ENCODE results near the gene TXN2.

The TXN2 gene

DNA sequence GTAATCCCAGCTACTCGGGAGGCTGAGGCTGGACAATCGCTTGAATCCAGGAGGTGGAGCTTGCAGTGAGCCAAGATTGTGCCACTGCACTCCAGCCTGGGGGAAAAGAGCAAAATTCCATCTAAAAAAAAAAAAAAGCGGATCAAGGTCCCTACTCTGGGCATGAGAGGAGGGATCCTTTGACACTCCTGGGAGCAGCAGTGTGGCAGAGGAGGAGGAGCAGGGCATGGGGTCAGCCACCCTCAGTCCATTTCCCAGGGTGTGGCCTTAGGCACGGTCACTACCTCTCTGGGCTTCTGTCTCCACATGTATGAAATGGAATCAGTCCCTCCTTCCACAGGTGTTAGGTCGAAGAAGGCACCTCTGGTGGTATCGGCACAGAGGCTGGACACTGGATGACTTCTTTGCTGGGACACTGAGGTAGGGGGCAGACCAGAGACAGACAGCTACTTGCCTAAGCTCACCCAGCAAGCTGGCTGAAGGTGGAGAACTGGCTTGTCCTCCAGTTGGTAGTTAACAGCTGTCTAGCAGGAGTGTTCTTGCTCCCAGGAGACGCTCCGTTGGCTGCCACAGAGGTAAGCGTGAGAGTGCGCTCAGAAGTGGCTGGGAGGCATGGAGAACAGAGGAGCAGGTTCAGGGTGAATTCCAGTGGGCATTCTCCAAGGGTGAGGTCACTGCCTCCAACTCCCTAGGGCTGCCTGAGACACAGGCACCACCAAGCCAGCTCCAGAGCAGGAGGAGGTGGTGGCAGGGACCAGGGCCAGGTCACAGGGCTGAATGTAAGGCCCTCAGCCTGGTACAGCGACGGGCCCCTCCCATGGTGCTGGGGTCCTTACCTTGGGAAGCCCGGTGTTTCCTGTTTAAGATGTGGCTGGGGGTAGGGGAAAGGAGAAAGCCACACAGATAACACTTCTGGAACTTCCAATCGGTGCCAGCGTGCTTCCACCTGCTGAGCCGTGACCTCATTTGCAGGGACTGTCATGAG is 19.5 kb downstream of the TXN2 start:
- no peaks in the 10 kb centered on the region for H3K27me3 ChIP-seq (ENCODE audit: control insufficient read depth in 1 of 2, insufficient read depth in 1 of 2, low read length in 2 of 2)
- peak overlapping the region; percentile 97 for H3K27ac ChIP-seq (ENCODE audit: low read length, poor library complexity, severe bottlenecking)
- peak overlapping the region; percentile 94 for H4K91ac ChIP-seq (ENCODE audit: low read length)
- H4K8ac ChIP-seq (ENCODE audit: low read length): peak overlapping the region; percentile 81
- H3K36me3 ChIP-seq (ENCODE audit: control insufficient read depth in 1 of 2, insufficient read depth in 2 of 2, low read depth in 1 of 2, low read length in 2 of 2): peaks cover 0 to 5% of the 10 kb centered on the region in 2 experiments
- no peak overlapping the region for H3K4me2 ChIP-seq (ENCODE audit: low read length, poor library complexity, severe bottlenecking)
- peak overlapping the region; percentile 42 for H2BK120ac ChIP-seq (ENCODE audit: low read depth, low read length)
- H2BK12ac ChIP-seq (ENCODE audit: low read length in 2 of 2): peak overlapping the region; percentile 93 to 97
- peak overlapping the region; percentile 2 for H2BK15ac ChIP-seq (ENCODE audit: low read depth, poor library complexity, severe bottlenecking)
- no peaks in the 10 kb centered on the region for H3K9me3 ChIP-seq (ENCODE audit: control insufficient read depth, low read length)
- peak; percentile 94 for DNase-seq
- 59% methylated on average over 16 of the region's 16 CpGs for WGBS
- no peak overlapping the region for H3K4me3 ChIP-seq (ENCODE audit: insufficient read depth in 1 of 2, low read depth in 1 of 2, low read length in 2 of 2)
- H3K4ac ChIP-seq (ENCODE audit: low read depth in 1 of 2, low read length in 2 of 2): peak overlapping the region in 1 of 2 experiments; percentile 83
- H2BK5ac ChIP-seq (ENCODE audit: low read depth, low read length, poor library complexity, severe bottlenecking): peak overlapping the region; percentile 91
- peaks cover 59% of the 10 kb centered on the region for H3K4me1 ChIP-seq (ENCODE audit: control insufficient read depth, insufficient read depth, low read depth, low read length)
- peaks cover 7% of the 10 kb centered on the region for H3K79me1 ChIP-seq (replicated peaks; ENCODE audit: low read length, poor library complexity, severe bottlenecking)
- H3K14ac ChIP-seq (ENCODE audit: low read length in 2 of 2): peak overlapping the region in 1 of 2 experiments; percentile 19
- no peak overlapping the region for H3K9ac ChIP-seq (ENCODE audit: low read length)
- H3K23ac ChIP-seq (ENCODE audit: low read length in 2 of 2): no peak overlapping the region
- peak overlapping the region; percentile 50 to 79 for H3K18ac ChIP-seq (ENCODE audit: low read depth in 1 of 2, low read length in 2 of 2)
- peak overlapping the region; percentile 100 for H2AK5ac ChIP-seq (ENCODE audit: low read length, severe bottlenecking)
- H2AFZ ChIP-seq (ENCODE audit: low read depth, low read length): no peak overlapping the region

GRCh38 chr22:36460202-36460601 is 21.2 kb downstream of the TXN2 start:
- Histone ChIP-seq H2AFZ (ENCODE audit: low read depth, low read length) (no peak overlapping the region), H3K18ac (ENCODE audit: low read depth in 1 of 2, low read length in 2 of 2) (no peak overlapping the region), H2BK120ac (ENCODE audit: low read depth, low read length) (no peak overlapping the region), H2BK12ac (ENCODE audit: low read length in 2 of 2) (no peak overlapping the region), H3K27me3 (ENCODE audit: control insufficient read depth in 1 of 2, insufficient read depth in 1 of 2, low read length in 2 of 2) (no peaks in the 10 kb centered on the region), H3K4ac (ENCODE audit: low read depth in 1 of 2, low read length in 2 of 2) (no peak overlapping the region), H3K23ac (ENCODE audit: low read length in 2 of 2) (no peak overlapping the region), H4K91ac (ENCODE audit: low read length) (no peak overlapping the region), H4K8ac (ENCODE audit: low read length) (no peak overlapping the region), H3K4me1 (ENCODE audit: control insufficient read depth, insufficient read depth, low read depth, low read length) (peaks cover 48% of the 10 kb centered on the region), H3K14ac (ENCODE audit: low read length in 2 of 2) (no peak overlapping the region), H3K4me2 (ENCODE audit: low read length, poor library complexity, severe bottlenecking) (no peak overlapping the region), H3K9me3 (ENCODE audit: control insufficient read depth, low read length) (no peaks in the 10 kb centered on the region), H3K9ac (ENCODE audit: low read length) (no peak overlapping the region), H3K36me3 (ENCODE audit: control insufficient read depth in 1 of 2, insufficient read depth in 2 of 2, low read depth in 1 of 2, low read length in 2 of 2) (no peaks in the 10 kb centered on the region), H3K27ac (ENCODE audit: low read length, poor library complexity, severe bottlenecking) (no peak overlapping the region), H3K79me1 (replicated peaks; ENCODE audit: low read length, poor library complexity, severe bottlenecking) (peaks cover 7% of the 10 kb centered on the region), H2AK5ac (ENCODE audit: low read length, severe bottlenecking) (peak overlapping the region; percentile 45), H3K4me3 (ENCODE audit: insufficient read depth in 1 of 2, low read depth in 1 of 2, low read length in 2 of 2) (no peak overlapping the region), H2BK5ac (ENCODE audit: low read depth, low read length, poor library complexity, severe bottlenecking) (no peak overlapping the region), H2BK15ac (ENCODE audit: low read depth, poor library complexity, severe bottlenecking) (no peak overlapping the region)
- DNase-seq: no peak
- 97% methylated on average over 8 of the region's 8 CpGs for WGBS

DNA sequence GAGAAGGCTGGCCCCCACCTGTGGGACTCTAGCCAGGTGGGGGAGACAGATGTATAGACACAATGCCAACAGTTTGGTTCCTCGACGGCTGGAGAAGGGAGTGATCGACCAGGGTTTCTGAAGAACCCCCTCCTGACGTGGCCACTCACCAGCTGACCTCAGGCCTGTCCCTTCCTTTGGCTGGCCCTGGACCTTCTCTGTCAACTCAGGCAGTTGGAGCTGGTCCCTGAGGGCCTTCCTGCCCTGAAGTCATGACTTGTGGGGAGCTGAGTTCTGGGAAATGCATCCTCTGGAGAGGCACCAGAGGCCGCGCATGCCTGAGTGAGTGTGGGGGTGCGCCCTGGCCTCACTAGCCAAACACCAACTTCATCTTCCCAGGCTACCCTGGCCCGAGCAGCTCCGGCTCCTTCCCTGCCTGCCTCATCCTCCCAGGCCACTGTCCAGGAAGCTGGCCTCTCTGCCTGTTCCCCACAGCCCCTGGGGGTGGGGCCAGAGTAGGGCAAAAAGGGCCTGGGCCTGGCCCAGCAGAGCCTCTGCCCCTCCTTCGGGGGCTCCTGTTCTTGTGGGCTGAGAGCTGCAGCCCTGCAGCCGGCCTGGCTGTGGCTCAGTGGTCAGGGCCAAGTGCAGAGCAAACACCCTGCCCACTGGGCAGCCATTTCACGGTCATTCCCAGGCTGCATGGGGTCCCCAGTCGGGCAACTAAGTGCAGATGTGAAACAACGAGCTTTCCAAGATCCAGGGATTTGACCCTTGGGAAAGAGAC is 23.6 kb downstream of the TXN2 start:
- peak overlapping the region in 1 of 2 experiments; percentile 43 for H3K23ac ChIP-seq (ENCODE audit: low read length in 2 of 2)
- H3K79me1 ChIP-seq (replicated peaks; ENCODE audit: low read length, poor library complexity, severe bottlenecking): no peaks in the 10 kb centered on the region
- H3K27me3 ChIP-seq (ENCODE audit: control insufficient read depth in 1 of 2, insufficient read depth in 1 of 2, low read length in 2 of 2): no peaks in the 10 kb centered on the region
- H3K27ac ChIP-seq (ENCODE audit: low read length, poor library complexity, severe bottlenecking): no peak overlapping the region
- peak overlapping the region; percentile 34 to 85 for H2BK12ac ChIP-seq (ENCODE audit: low read length in 2 of 2)
- H3K4me1 ChIP-seq (ENCODE audit: control insufficient read depth, insufficient read depth, low read depth, low read length): peaks cover 41% of the 10 kb centered on the region
- H3K36me3 ChIP-seq (ENCODE audit: control insufficient read depth in 1 of 2, insufficient read depth in 2 of 2, low read depth in 1 of 2, low read length in 2 of 2): no peaks in the 10 kb centered on the region
- peak overlapping the region; percentile 81 for H2AK5ac ChIP-seq (ENCODE audit: low read length, severe bottlenecking)
- no peak overlapping the region for H2BK5ac ChIP-seq (ENCODE audit: low read depth, low read length, poor library complexity, severe bottlenecking)
- H4K91ac ChIP-seq (ENCODE audit: low read length): peak overlapping the region; percentile 97
- peak overlapping the region; percentile 87 for H4K8ac ChIP-seq (ENCODE audit: low read length)
- peak; percentile 65 for DNase-seq
- H3K4ac ChIP-seq (ENCODE audit: low read depth in 1 of 2, low read length in 2 of 2): peak overlapping the region; percentile 83 to 84
- peak overlapping the region; percentile 90 to 94 for H3K18ac ChIP-seq (ENCODE audit: low read depth in 1 of 2, low read length in 2 of 2)
- peak overlapping the region; percentile 81 for H2BK120ac ChIP-seq (ENCODE audit: low read depth, low read length)
- H3K9me3 ChIP-seq (ENCODE audit: control insufficient read depth, low read length): no peaks in the 10 kb centered on the region
- H3K9ac ChIP-seq (ENCODE audit: low read length): peak overlapping the region; percentile 50
- H2AFZ ChIP-seq (ENCODE audit: low read depth, low read length): peak overlapping the region; percentile 81
- H3K4me2 ChIP-seq (ENCODE audit: low read length, poor library complexity, severe bottlenecking): no peak overlapping the region
- peak overlapping the region in 1 of 2 experiments; percentile 90 for H3K14ac ChIP-seq (ENCODE audit: low read length in 2 of 2)
- H3K4me3 ChIP-seq (ENCODE audit: insufficient read depth in 1 of 2, low read depth in 1 of 2, low read length in 2 of 2): peak overlapping the region in 1 of 2 experiments; percentile 5
- H2BK15ac ChIP-seq (ENCODE audit: low read depth, poor library complexity, severe bottlenecking): peak overlapping the region; percentile 90
- 66% methylated on average over 14 of the region's 14 CpGs for WGBS

- Histone ChIP-seq H2AK5ac (ENCODE audit: low read length, severe bottlenecking) (peak overlapping the region; percentile 60), H3K4ac (ENCODE audit: low read depth in 1 of 2, low read length in 2 of 2) (no peak overlapping the region), H2BK12ac (ENCODE audit: low read length in 2 of 2) (peak overlapping the region in 1 of 2 experiments; percentile 60), H3K36me3 (ENCODE audit: control insufficient read depth in 1 of 2, insufficient read depth in 2 of 2, low read depth in 1 of 2, low read length in 2 of 2) (no peaks in the 10 kb centered on the region), H3K4me3 (ENCODE audit: insufficient read depth in 1 of 2, low read depth in 1 of 2, low read length in 2 of 2) (no peak overlapping the region), H3K4me2 (ENCODE audit: low read length, poor library complexity, severe bottlenecking) (no peak overlapping the region), H3K18ac (ENCODE audit: low read depth in 1 of 2, low read length in 2 of 2) (no peak overlapping the region), H2BK120ac (ENCODE audit: low read depth, low read length) (peak overlapping the region; percentile 24), H3K14ac (ENCODE audit: low read length in 2 of 2) (no peak overlapping the region), H3K27ac (ENCODE audit: low read length, poor library complexity, severe bottlenecking) (no peak overlapping the region), H3K9ac (ENCODE audit: low read length) (no peak overlapping the region), H3K79me1 (replicated peaks; ENCODE audit: low read length, poor library complexity, severe bottlenecking) (no peaks in the 10 kb centered on the region), H4K91ac (ENCODE audit: low read length) (no peak overlapping the region), H2BK5ac (ENCODE audit: low read depth, low read length, poor library complexity, severe bottlenecking) (no peak overlapping the region), H3K23ac (ENCODE audit: low read length in 2 of 2) (no peak overlapping the region), H3K4me1 (ENCODE audit: control insufficient read depth, insufficient read depth, low read depth, low read length) (peaks cover 41% of the 10 kb centered on the region), H3K9me3 (ENCODE audit: control insufficient read depth, low read length) (no peaks in the 10 kb centered on the region), H2AFZ (ENCODE audit: low read depth, low read length) (no peak overlapping the region), H4K8ac (ENCODE audit: low read length) (no peak overlapping the region), H2BK15ac (ENCODE audit: low read depth, poor library complexity, severe bottlenecking) (no peak overlapping the region), H3K27me3 (ENCODE audit: control insufficient read depth in 1 of 2, insufficient read depth in 1 of 2, low read length in 2 of 2) (no peaks in the 10 kb centered on the region)
- WGBS: 79% methylated on average over 9 of the region's 12 CpGs
- DNase-seq: no peak
These were observed 25.0 kb downstream of the TXN2 start for GRCh38 chr22:36456464-36456845.
